ENCODE data around the gene FDXR. TPM values are rescaled to one million over a fixed set of nuclear protein-coding genes. Genes with fewer than 3 reads are reported as not detected.

FDXR gene
- polyA plus RNA-seq, 1 donor from 2014 or later: 14.4 TPM

DNA sequence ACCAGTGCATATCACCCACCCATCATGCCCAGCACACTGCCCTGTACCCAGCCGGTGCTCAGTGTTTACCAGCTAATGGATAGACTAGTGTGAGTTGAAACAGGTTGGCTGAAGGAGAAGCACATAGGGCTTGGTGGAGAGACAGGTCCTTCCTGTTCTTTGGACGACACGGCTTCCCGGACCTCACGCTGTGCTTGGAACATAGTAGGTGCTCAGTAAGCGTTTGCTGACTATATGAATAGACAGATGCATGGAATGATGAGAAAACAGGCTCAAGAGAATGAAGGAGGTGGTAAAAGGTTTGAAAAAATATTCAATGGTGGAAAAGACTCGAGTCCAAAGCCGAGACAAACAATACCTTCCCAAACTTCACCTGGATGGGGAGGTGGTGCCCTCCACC, 27.4 kb upstream of the FDXR start:
- Histone ChIP-seq H3K36me3 (ENCODE audit: insufficient read depth, low read length) (no peaks in the 10 kb centered on the region), H3K9me3 (ENCODE audit: low read length) (no peaks in the 10 kb centered on the region), H2AFZ (ENCODE audit: low read depth, low read length) (no peak overlapping the region), H3K4me3 (ENCODE audit: low read length) (no peak overlapping the region), H3K27ac (ENCODE audit: low read length) (no peak overlapping the region), H3K4me2 (ENCODE audit: low read length) (no peak overlapping the region), H3K9ac (ENCODE audit: low read length) (no peak overlapping the region), H3F3A (ENCODE audit: insufficient read depth, low read length, poor library complexity, severe bottlenecking) (no peaks in the 10 kb centered on the region), H3K79me2 (replicated peaks; ENCODE audit: insufficient read depth, low read length) (no peaks in the 10 kb centered on the region), H3K9me2 (ENCODE audit: insufficient read depth, low read length) (no peaks in the 10 kb centered on the region), H4K20me1 (ENCODE audit: insufficient read depth) (no peaks in the 10 kb centered on the region), H3K27me3 (ENCODE audit: insufficient read depth, low read depth, low read length) (peaks cover 15% of the 10 kb centered on the region)
- TF ChIP-seq, protein P1, sequence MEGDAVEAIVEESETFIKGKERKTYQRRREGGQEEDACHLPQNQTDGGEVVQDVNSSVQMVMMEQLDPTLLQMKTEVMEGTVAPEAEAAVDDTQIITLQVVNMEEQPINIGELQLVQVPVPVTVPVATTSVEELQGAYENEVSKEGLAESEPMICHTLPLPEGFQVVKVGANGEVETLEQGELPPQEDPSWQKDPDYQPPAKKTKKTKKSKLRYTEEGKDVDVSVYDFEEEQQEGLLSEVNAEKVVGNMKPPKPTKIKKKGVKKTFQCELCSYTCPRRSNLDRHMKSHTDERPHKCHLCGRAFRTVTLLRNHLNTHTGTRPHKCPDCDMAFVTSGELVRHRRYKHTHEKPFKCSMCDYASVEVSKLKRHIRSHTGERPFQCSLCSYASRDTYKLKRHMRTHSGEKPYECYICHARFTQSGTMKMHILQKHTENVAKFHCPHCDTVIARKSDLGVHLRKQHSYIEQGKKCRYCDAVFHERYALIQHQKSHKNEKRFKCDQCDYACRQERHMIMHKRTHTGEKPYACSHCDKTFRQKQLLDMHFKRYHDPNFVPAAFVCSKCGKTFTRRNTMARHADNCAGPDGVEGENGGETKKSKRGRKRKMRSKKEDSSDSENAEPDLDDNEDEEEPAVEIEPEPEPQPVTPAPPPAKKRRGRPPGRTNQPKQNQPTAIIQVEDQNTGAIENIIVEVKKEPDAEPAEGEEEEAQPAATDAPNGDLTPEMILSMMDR (IDR thresholded peaks at IDR 0.05; ENCODE audit: poor library complexity, severe bottlenecking): no peak
- TF ChIP-seq EZH2 (IDR thresholded peaks at IDR 0.05; ENCODE audit: borderline replicate concordance, insufficient read depth, low read length, poor library complexity, severe bottlenecking) (no peak), TAF1 (IDR thresholded peaks at IDR 0.05; ENCODE audit: low read depth) (no peak), SMC3 (conservative IDR thresholded peaks at IDR 0.05; ENCODE audit: poor library complexity) (no peak), POLR2AphosphoS5 (IDR thresholded peaks at IDR 0.05) (no peak), RAD21 (conservative IDR thresholded peaks at IDR 0.05) (no peak), MXI1 (conservative IDR thresholded peaks at IDR 0.05; ENCODE audit: poor library complexity, severe bottlenecking) (no peak), EP300 (conservative IDR thresholded peaks at IDR 0.05; ENCODE audit: poor library complexity, severe bottlenecking) (no peak)
- TF ChIP-seq, protein P2, sequence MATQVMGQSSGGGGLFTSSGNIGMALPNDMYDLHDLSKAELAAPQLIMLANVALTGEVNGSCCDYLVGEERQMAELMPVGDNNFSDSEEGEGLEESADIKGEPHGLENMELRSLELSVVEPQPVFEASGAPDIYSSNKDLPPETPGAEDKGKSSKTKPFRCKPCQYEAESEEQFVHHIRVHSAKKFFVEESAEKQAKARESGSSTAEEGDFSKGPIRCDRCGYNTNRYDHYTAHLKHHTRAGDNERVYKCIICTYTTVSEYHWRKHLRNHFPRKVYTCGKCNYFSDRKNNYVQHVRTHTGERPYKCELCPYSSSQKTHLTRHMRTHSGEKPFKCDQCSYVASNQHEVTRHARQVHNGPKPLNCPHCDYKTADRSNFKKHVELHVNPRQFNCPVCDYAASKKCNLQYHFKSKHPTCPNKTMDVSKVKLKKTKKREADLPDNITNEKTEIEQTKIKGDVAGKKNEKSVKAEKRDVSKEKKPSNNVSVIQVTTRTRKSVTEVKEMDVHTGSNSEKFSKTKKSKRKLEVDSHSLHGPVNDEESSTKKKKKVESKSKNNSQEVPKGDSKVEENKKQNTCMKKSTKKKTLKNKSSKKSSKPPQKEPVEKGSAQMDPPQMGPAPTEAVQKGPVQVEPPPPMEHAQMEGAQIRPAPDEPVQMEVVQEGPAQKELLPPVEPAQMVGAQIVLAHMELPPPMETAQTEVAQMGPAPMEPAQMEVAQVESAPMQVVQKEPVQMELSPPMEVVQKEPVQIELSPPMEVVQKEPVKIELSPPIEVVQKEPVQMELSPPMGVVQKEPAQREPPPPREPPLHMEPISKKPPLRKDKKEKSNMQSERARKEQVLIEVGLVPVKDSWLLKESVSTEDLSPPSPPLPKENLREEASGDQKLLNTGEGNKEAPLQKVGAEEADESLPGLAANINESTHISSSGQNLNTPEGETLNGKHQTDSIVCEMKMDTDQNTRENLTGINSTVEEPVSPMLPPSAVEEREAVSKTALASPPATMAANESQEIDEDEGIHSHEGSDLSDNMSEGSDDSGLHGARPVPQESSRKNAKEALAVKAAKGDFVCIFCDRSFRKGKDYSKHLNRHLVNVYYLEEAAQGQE (IDR thresholded peaks at IDR 0.05; ENCODE audit: borderline replicate concordance): no peak

DNA sequence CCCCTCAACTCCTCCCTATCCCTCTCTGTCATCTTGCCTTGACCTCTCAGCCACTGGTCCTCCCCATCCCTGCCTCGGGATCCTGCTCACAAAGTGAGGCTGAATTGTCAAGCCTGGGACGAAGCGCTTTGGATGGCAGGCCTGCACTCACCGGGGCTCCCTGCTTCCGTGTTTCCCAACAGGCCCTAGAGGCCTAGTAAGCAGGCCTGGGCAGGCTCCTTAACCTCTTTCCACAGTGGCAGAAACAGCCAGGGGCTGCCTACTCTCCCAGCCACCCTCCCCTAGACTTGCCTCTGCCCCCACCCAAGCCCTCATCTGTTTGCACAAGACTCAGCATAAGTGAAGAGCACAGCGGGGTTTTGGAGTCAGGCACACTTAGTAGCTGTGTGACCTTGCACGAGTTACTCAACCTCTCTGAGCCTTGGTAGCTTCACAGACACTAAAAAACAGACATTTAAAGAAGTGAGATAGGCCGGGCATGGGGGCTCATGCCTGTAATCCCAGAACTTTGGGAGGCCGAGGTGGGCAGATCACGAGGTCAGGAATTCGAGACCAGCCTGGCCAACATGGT, 25.7 kb upstream of the FDXR start:
- Histone ChIP-seq H3K4me3 (ENCODE audit: low read length) (no peak overlapping the region), H3K9me2 (ENCODE audit: insufficient read depth, low read length) (no peaks in the 10 kb centered on the region), H4K20me1 (ENCODE audit: insufficient read depth) (no peaks in the 10 kb centered on the region), H3K9ac (ENCODE audit: low read length) (no peak overlapping the region), H3K4me2 (ENCODE audit: low read length) (no peak overlapping the region), H3K27me3 (ENCODE audit: insufficient read depth, low read depth, low read length) (peaks cover 32% of the 10 kb centered on the region), H3K79me2 (replicated peaks; ENCODE audit: insufficient read depth, low read length) (no peaks in the 10 kb centered on the region), H3K9me3 (ENCODE audit: low read length) (no peaks in the 10 kb centered on the region), H3K27ac (ENCODE audit: low read length) (no peak overlapping the region), H3K36me3 (ENCODE audit: insufficient read depth, low read length) (no peaks in the 10 kb centered on the region), H3F3A (ENCODE audit: insufficient read depth, low read length, poor library complexity, severe bottlenecking) (no peaks in the 10 kb centered on the region), H2AFZ (ENCODE audit: low read depth, low read length) (no peak overlapping the region)
- no peak for TF ChIP-seq EZH2 (IDR thresholded peaks at IDR 0.05; ENCODE audit: borderline replicate concordance, insufficient read depth, low read length, poor library complexity, severe bottlenecking)
- no peak for TF ChIP-seq RAD21 (conservative IDR thresholded peaks at IDR 0.05)
- TF ChIP-seq SMC3 (conservative IDR thresholded peaks at IDR 0.05; ENCODE audit: poor library complexity): no peak
- no peak for TF ChIP-seq EP300 (conservative IDR thresholded peaks at IDR 0.05; ENCODE audit: poor library complexity, severe bottlenecking)
- TF ChIP-seq, protein P2 (IDR thresholded peaks at IDR 0.05; ENCODE audit: borderline replicate concordance): no peak
- no peak for TF ChIP-seq POLR2AphosphoS5 (IDR thresholded peaks at IDR 0.05)
- TF ChIP-seq, protein P1 (IDR thresholded peaks at IDR 0.05; ENCODE audit: poor library complexity, severe bottlenecking): no peak
- no peak for TF ChIP-seq TAF1 (IDR thresholded peaks at IDR 0.05; ENCODE audit: low read depth)
- TF ChIP-seq MXI1 (conservative IDR thresholded peaks at IDR 0.05; ENCODE audit: poor library complexity, severe bottlenecking): no peak

Data from neural cell (in vitro differentiated cells).